ENCODE results near the gene PDCD10. TPM values are rescaled to one million over a fixed set of nuclear protein-coding genes. Genes with fewer than 3 reads are reported as not detected.

Gene PDCD10
- total RNA-seq, 3 donors from 2014 or later, result 59.0 to 90.0 (median 79.7) TPM

- intact Hi-C loops (cut with DNase I, micrococcal nuclease), result no loop called here
- no peaks in the 10 kb centered on the region for H3K36me3 ChIP-seq (ENCODE audit: low read depth)
- ATAC-seq (no peak), DNase-seq (no peak)
- H3K4me1 ChIP-seq (ENCODE audit: low read depth), result peaks cover 8% of the 10 kb centered on the region
- TF ChIP-seq, protein P1, sequence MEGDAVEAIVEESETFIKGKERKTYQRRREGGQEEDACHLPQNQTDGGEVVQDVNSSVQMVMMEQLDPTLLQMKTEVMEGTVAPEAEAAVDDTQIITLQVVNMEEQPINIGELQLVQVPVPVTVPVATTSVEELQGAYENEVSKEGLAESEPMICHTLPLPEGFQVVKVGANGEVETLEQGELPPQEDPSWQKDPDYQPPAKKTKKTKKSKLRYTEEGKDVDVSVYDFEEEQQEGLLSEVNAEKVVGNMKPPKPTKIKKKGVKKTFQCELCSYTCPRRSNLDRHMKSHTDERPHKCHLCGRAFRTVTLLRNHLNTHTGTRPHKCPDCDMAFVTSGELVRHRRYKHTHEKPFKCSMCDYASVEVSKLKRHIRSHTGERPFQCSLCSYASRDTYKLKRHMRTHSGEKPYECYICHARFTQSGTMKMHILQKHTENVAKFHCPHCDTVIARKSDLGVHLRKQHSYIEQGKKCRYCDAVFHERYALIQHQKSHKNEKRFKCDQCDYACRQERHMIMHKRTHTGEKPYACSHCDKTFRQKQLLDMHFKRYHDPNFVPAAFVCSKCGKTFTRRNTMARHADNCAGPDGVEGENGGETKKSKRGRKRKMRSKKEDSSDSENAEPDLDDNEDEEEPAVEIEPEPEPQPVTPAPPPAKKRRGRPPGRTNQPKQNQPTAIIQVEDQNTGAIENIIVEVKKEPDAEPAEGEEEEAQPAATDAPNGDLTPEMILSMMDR (IDR thresholded peaks at IDR 0.05), result no peak
- H3K4me3 ChIP-seq, result no peak overlapping the region
- H3K9me3 ChIP-seq, result no peaks in the 10 kb centered on the region
Observed at GRCh38 chr3:167739190-167739810, 4.6 kb upstream of the PDCD10 start.

- no peak for DNase-seq
- no peak for ATAC-seq
- H3K9me3 ChIP-seq, result no peaks in the 10 kb centered on the region
- TF ChIP-seq, protein P1 (IDR thresholded peaks at IDR 0.05), result no peak
- H3K36me3 ChIP-seq (ENCODE audit: low read depth), result no peaks in the 10 kb centered on the region
- intact Hi-C loops (cut with DNase I, micrococcal nuclease), result no loop called here
- H3K4me3 ChIP-seq, result no peak overlapping the region
- peaks cover 15% of the 10 kb centered on the region for H3K4me1 ChIP-seq (ENCODE audit: low read depth)
Observed at GRCh38 chr3:167738037-167738436, 3.3 kb upstream of the PDCD10 start.

- ATAC-seq, result no peak
- intact Hi-C loops (cut with DNase I, micrococcal nuclease), result no loop called here
- Histone ChIP-seq H3K4me3 (no peak overlapping the region), H3K36me3 (ENCODE audit: low read depth) (no peaks in the 10 kb centered on the region), H3K4me1 (ENCODE audit: low read depth) (peaks cover 15% of the 10 kb centered on the region), H3K9me3 (no peaks in the 10 kb centered on the region)
- TF ChIP-seq, protein P1 (IDR thresholded peaks at IDR 0.05), result no peak
- no peak for DNase-seq
Observed at GRCh38 chr3:167736997-167737396, 2.3 kb upstream of the PDCD10 start.

DNA sequence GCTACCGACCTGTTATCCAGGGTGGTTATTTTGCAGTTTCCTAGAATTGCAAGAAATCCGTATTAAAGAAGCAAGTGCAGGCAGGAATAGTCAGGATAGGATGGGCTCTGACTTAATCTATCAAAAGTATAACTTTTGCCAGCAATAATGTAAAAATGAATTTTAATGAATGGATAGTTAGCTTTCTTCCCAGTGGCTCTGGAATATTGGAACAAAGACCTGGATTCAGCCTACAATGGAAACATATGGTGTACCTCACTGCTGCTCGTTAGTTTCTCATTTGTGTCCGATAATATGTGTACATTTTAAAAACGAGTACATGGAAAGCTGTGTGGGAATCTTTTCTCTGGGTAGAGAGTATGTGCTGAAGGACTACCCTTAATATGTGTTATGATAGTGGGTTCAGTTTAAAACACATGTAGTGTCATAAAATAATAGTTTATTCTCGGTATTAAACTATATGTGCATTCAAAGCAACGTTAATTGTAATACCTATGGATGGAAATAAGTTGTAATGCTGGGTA, 1.6 kb upstream of the PDCD10 start:
- intact Hi-C loops (cut with DNase I, micrococcal nuclease), result no loop called here
- H3K9me3 ChIP-seq, result no peaks in the 10 kb centered on the region
- TF ChIP-seq, protein P1 (IDR thresholded peaks at IDR 0.05), result no peak
- no peak for ATAC-seq
- H3K4me3 ChIP-seq, result no peak overlapping the region
- H3K36me3 ChIP-seq (ENCODE audit: low read depth), result no peaks in the 10 kb centered on the region
- no peak for DNase-seq
- peaks cover 15% of the 10 kb centered on the region for H3K4me1 ChIP-seq (ENCODE audit: low read depth)

GRCh38 chr3:167735233-167736138, 794 bp upstream of the PDCD10 start, which contains the start of gene SERPINI1:
Gene SERPINI1, plus strand, starts transcription at chr3:167735721. Its CDS starts 53,408 bp downstream, at chr3:167789129.
- Histone ChIP-seq H3K36me3 (ENCODE audit: low read depth) (no peaks in the 10 kb centered on the region), H3K9me3 (no peaks in the 10 kb centered on the region), H3K4me1 (ENCODE audit: low read depth) (peaks cover 15% of the 10 kb centered on the region), H3K4me3 (peak within 1 kb of the TSS; percentile 52)
- TF ChIP-seq, protein P1 (IDR thresholded peaks at IDR 0.05), result no peak
- peak; percentile 82 for ATAC-seq
- peak; percentile 88 to 94 (median 92) for DNase-seq
- intact Hi-C loops (cut with DNase I, micrococcal nuclease), result no loop called here

Data from mucosa of descending colon (tissue), 3 donors.